RWPE2 (cell line): ENCODE measurements around the gene ARHGAP19.

Experiments
- ATAC-seq: fragments of 200-7000 bp; cut with Tn5 transposase; 3 replicates; pipeline ENCODE4 v1.9.1; 2021; ENCODE audit warnings: low read depth
- DNase-seq: peaks from one replicate; pipeline ENCODE4 v3.0.0-alpha.2; 2020; ENCODE audit warnings: low spot score
- H3K27ac ChIP-seq: fragments of 450-650 bp; 2 replicates; pipeline ENCODE4 v1.5.1; 2017; ENCODE audit warnings: mild to moderate bottlenecking; ENCODE audit not compliant: poor library complexity, severe bottlenecking
- H3K27me3 ChIP-seq: fragments of 250-450 bp; sonication (Bioruptor Pico); 2 replicates; pipeline ENCODE4 v1.5.1; 2021; ENCODE audit warnings: mild to moderate bottlenecking, moderate library complexity; ENCODE audit not compliant: insufficient read depth, poor library complexity, severe bottlenecking
- H3K36me3 ChIP-seq: fragments of 250-450 bp; sonication (Bioruptor Pico); 2 replicates; pipeline ENCODE4 v1.5.1; 2020; ENCODE audit warnings: low read depth, mild to moderate bottlenecking, moderate library complexity
- H3K4me1 ChIP-seq: fragments of 250-450 bp; sonication (Bioruptor Pico); 2 replicates; pipeline ENCODE4 v1.5.1; 2021; ENCODE audit warnings: mild to moderate bottlenecking, moderate library complexity; ENCODE audit not compliant: insufficient read depth, poor library complexity, severe bottlenecking
- H3K4me3 ChIP-seq: fragments of 250-450 bp; sonication (Bioruptor Pico); 2 replicates; pipeline ENCODE4 v1.5.1; 2021; ENCODE audit warnings: mild to moderate bottlenecking, moderate library complexity; ENCODE audit not compliant: severe bottlenecking
- H3K9me3 ChIP-seq: fragments of 250-450 bp; sonication (Bioruptor Pico); 2 replicates; pipeline ENCODE4 v1.5.1; 2021; ENCODE audit warnings: mild to moderate bottlenecking, moderate library complexity; ENCODE audit not compliant: severe bottlenecking
- CTCF ChIP-seq: fragments of 450-650 bp; IDR thresholded peaks from one replicate; pipeline ENCODE4 v1.5.1; 2017; ENCODE audit warnings: mild to moderate bottlenecking, moderate library complexity; ENCODE audit not compliant: poor library complexity, severe bottlenecking

The ARHGAP19 gene

DNA sequence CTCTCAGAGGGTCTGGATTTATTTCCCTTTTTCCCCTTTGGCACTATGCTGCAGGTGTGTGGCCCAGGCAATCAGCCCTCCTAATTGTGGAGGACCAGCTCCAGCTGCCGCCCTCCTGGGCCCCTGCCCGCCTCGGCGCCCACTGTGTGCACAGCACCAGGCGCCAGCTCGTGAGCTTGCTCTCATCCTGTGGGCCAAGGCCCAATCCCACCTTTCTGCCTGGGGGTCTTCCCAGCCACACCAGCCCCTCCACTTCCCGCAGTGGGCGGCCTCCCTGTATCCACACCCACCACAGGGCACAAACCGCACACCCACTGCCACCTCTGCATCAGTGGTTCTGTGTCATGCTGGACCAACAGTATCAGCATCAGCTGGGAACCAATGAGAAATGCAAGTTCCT lies 81.2 kb downstream of the ARHGAP19 start:
- Histone ChIP-seq H3K36me3 (no peaks in the 10 kb centered on the region), H3K4me3 (no peak overlapping the region), H3K4me1 (no peaks in the 10 kb centered on the region), H3K27me3 (no peaks in the 10 kb centered on the region), H3K9me3 (no peaks in the 10 kb centered on the region), H3K27ac (no peak overlapping the region)
- TF ChIP-seq CTCF, result no peak
- no peak for DNase-seq
- no peak for ATAC-seq

DNA sequence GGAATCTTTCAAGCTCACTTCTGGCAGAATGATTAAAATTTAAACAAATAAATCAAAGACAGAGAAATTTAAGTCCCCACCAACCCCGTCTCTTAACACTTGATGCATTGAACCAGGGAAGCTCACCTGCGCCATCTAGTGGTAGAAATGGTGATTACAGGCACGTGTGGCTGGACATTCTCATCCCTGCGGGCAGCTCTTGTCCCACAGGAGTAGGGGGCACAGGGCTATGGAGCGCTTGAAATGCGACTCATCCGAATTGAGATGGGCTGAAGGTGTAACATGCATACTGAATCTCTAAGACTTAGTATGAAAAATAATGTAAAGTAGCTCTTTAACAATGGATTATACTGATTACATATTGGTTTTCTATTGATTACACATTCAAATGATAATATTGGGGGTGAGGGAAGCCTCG lies 81.9 kb downstream of the ARHGAP19 start:
- peak; percentile 97 for TF ChIP-seq CTCF
- ATAC-seq, result peak; percentile 76
- no peak overlapping the region for H3K27ac ChIP-seq
- no peak for DNase-seq
- no peaks in the 10 kb centered on the region for H3K9me3 ChIP-seq
- H3K4me3 ChIP-seq, result no peak overlapping the region
- H3K36me3 ChIP-seq, result no peaks in the 10 kb centered on the region
- no peaks in the 10 kb centered on the region for H3K27me3 ChIP-seq
- H3K4me1 ChIP-seq, result no peaks in the 10 kb centered on the region

- Histone ChIP-seq H3K36me3 (no peaks in the 10 kb centered on the region), H3K27me3 (no peaks in the 10 kb centered on the region), H3K4me3 (no peak overlapping the region), H3K27ac (no peak overlapping the region), H3K4me1 (no peaks in the 10 kb centered on the region), H3K9me3 (no peaks in the 10 kb centered on the region)
- TF ChIP-seq CTCF, result no peak
- DNase-seq (no peak), ATAC-seq (no peak; the same call in 2 of the 3 replicates)
Measured at GRCh38 chr10:97207756-97208346, 84.6 kb downstream of the ARHGAP19 start.

DNA sequence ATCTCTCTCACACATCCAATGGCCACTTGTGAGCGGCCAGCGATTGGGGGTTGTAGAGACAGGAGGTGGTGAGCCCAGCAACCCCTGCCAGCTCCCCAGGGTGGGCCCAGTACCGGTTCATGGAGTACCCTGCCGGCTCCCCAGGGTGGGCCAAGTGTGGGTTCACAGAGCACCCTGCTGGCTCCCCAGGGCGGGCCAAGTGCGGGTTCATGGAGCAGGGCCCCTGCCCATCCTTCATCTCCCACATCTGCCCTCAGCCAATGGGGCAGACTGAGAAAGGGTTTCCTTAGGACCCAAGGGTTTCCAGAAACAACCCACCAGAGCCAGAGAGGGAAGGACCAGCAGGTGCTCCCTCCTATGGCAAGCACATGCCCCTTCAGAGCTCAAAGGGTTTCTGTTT lies 85.3 kb downstream of the ARHGAP19 start:
- H3K9me3 ChIP-seq, result no peaks in the 10 kb centered on the region
- ATAC-seq, result no peak
- no peaks in the 10 kb centered on the region for H3K27me3 ChIP-seq
- no peaks in the 10 kb centered on the region for H3K36me3 ChIP-seq
- H3K27ac ChIP-seq, result no peak overlapping the region
- no peak for TF ChIP-seq CTCF
- H3K4me3 ChIP-seq, result no peak overlapping the region
- no peaks in the 10 kb centered on the region for H3K4me1 ChIP-seq
- no peak for DNase-seq

- no peak for TF ChIP-seq CTCF
- Histone ChIP-seq H3K36me3 (no peaks in the 10 kb centered on the region), H3K4me3 (no peak overlapping the region), H3K27me3 (no peaks in the 10 kb centered on the region), H3K27ac (no peak overlapping the region), H3K9me3 (no peaks in the 10 kb centered on the region), H3K4me1 (no peaks in the 10 kb centered on the region)
- no peak; the same call in 2 of the 3 replicates for ATAC-seq
- DNase-seq, result no peak
Measured at GRCh38 chr10:97204826-97205679, 87.4 kb downstream of the ARHGAP19 start.
